SK-N-SH (cell line): ENCODE data around the gene SFXN5. TPM values are rescaled to one million over a fixed set of nuclear protein-coding genes. Genes with fewer than 3 reads are reported as not detected.

Source experiments
- CTCF ChIA-PET: fragments of 300-600, 350-600 bp; formaldehyde crosslinking; extraction: SDS; loops from one replicate; lab custom pipeline; 2021; lab: Yijun Ruan, JAX
- POLR2A ChIA-PET: fragments of 350-600 bp; sonication (Branson Sonifier 250); formaldehyde crosslinking; extraction: SDS; loops from one replicate; lab custom pipeline; 2020; ENCODE audit warnings: antibody characterized with exemption, inconsistent platforms; lab: Yijun Ruan, JAX
- DNase-seq: peaks from one replicate; pipeline ENCODE4 v3.0.0; 2012
- H2AFZ ChIP-seq: fragments of 200-600 bp; sonication (generic); 2 replicates; pipeline ENCODE4 v1.8.1; 2016; ENCODE audit warnings: antibody characterized with exemption, mild to moderate bottlenecking, low read depth
- H3F3A ChIP-seq: fragments of 200-600 bp; sonication (generic); replicated peaks from 2 replicates; pipeline ENCODE3; 2016; ENCODE audit warnings: antibody characterized with exemption, mild to moderate bottlenecking; ENCODE audit not compliant: insufficient read depth
- H3K27ac ChIP-seq, 2 experiments: fragments of 200-500 bp in 1 of 2; fragments of 200-600 bp in 1 of 2; sonication (Bioruptor generic) in 1 of 2; sonication (generic), shearing (Covaris generic) in 1 of 2; 2 replicates each; pipeline versions ENCODE4 v1.5.1 to v1.6.1; 2014 to 2016; ENCODE audit warnings: low read depth in 2 of 2, inconsistent platforms in 1 of 2, low read length in 1 of 2, mild to moderate bottlenecking in 1 of 2, mixed read lengths in 1 of 2
- H3K27me3 ChIP-seq: fragments of 200-600 bp; sonication (generic), shearing (Covaris generic); 2 replicates; pipeline ENCODE4 v1.6.1; 2016; ENCODE audit warnings: mixed run types; ENCODE audit not compliant: insufficient read depth
- H3K36me3 ChIP-seq, 2 experiments: fragments of 200-500 bp in 1 of 2; fragments of 200-600 bp in 1 of 2; sonication (Bioruptor generic) in 1 of 2; sonication (generic) in 1 of 2; replicated peaks in 1 of 2; 2 replicates each; pipeline versions ENCODE3 to v1.5.1; 2014 to 2016; ENCODE audit warnings: low read length in 1 of 2, mild to moderate bottlenecking in 1 of 2; ENCODE audit not compliant: insufficient read depth in 2 of 2, control insufficient read depth in 1 of 2
- H3K4me1 ChIP-seq, 2 experiments: fragments of 200-500 bp in 1 of 2; fragments of 200-600 bp in 1 of 2; sonication (Bioruptor generic) in 1 of 2; sonication (generic), shearing (Covaris generic) in 1 of 2; 2 replicates each; pipeline versions ENCODE4 v1.5.1 to v1.6.1; 2014 to 2016; ENCODE audit warnings: low read depth in 1 of 2, low read length in 1 of 2, mixed run types in 1 of 2; ENCODE audit not compliant: insufficient read depth in 2 of 2, control insufficient read depth in 1 of 2
- H3K4me2 ChIP-seq: fragments of 200-600 bp; sonication (generic), shearing (Covaris generic); 2 replicates; pipeline ENCODE4 v1.6.1; 2017; ENCODE audit warnings: mixed run types
- H3K4me3 ChIP-seq, 2 experiments: fragments of 200-500 bp in 1 of 2; fragments of 200-600 bp in 1 of 2; sonication (Bioruptor generic) in 1 of 2; sonication (generic), shearing (Covaris generic) in 1 of 2; 2 replicates each; pipeline versions ENCODE4 v1.5.1 to v1.8.1; 2014 to 2016; ENCODE audit warnings: low read depth in 2 of 2, inconsistent platforms in 1 of 2, low read length in 1 of 2, mild to moderate bottlenecking in 1 of 2, mixed read lengths in 1 of 2, moderate library complexity in 1 of 2
- H3K79me2 ChIP-seq: fragments of 200-600 bp; sonication (generic); 2 replicates; pipeline ENCODE4 v1.8.1; 2017; ENCODE audit warnings: mild to moderate bottlenecking; ENCODE audit not compliant: insufficient read depth
- H3K9ac ChIP-seq: fragments of 200-600 bp; sonication (generic); 2 replicates; pipeline ENCODE4 v1.6.1; 2017; ENCODE audit warnings: mixed run types
- H3K9me2 ChIP-seq: fragments of 200-600 bp; sonication (generic); 2 replicates; pipeline ENCODE4 v1.6.1; 2017; ENCODE audit warnings: mixed run types
- H3K9me3 ChIP-seq: fragments of 200-600 bp; sonication (generic); 2 replicates; pipeline ENCODE4 v1.6.1; 2017; ENCODE audit warnings: mixed run types, mild to moderate bottlenecking, moderate library complexity
- H4K20me1 ChIP-seq: fragments of 200-600 bp; sonication (generic); 2 replicates; pipeline ENCODE4 v1.6.1; 2017; ENCODE audit warnings: mild to moderate bottlenecking, mixed run types; ENCODE audit not compliant: insufficient read depth
- ELF1 ChIP-seq: IDR thresholded peaks from 2 replicates; pipeline ENCODE4 v1.4.0; 2012
- FOXJ3 ChIP-seq: sonication (generic); formaldehyde crosslinking; IDR thresholded peaks from 2 replicates; pipeline ENCODE4 v1.5.1; 2020; ENCODE audit warnings: mild to moderate bottlenecking, missing genetic modification reagents
- IRF3 ChIP-seq: fragments of 150-350 bp; IDR thresholded peaks from 2 replicates; pipeline ENCODE4 v1.6.1; 2016; ENCODE audit warnings: mild to moderate bottlenecking, low read depth, low read length
- NFIC ChIP-seq: IDR thresholded peaks from 2 replicates; pipeline ENCODE4 v1.4.0; 2012; ENCODE audit warnings: borderline replicate concordance
- POLR2AphosphoS5 ChIP-seq: IDR thresholded peaks from 2 replicates; pipeline ENCODE4 v1.6.1; 2012; ENCODE audit warnings: low read depth, low read length
- RAD21 ChIP-seq: IDR thresholded peaks from 2 replicates; pipeline ENCODE4 v1.6.1; 2012; ENCODE audit warnings: mild to moderate bottlenecking, low read length
- TAF1 ChIP-seq: IDR thresholded peaks from 2 replicates; pipeline ENCODE4 v1.6.1; 2012; ENCODE audit warnings: low read depth, mild to moderate bottlenecking, low read length, moderate library complexity, borderline replicate concordance
- TCF12 ChIP-seq: IDR thresholded peaks from 2 replicates; pipeline ENCODE4 v1.4.0; 2012
- TEAD4 ChIP-seq: IDR thresholded peaks from 2 replicates; pipeline ENCODE4 v1.4.0; 2012; ENCODE audit warnings: mild to moderate bottlenecking, borderline replicate concordance; ENCODE audit not compliant: insufficient read depth
- USF2 ChIP-seq: fragments of 150-350 bp; IDR thresholded peaks from 2 replicates; pipeline ENCODE4 v1.6.1; 2017; ENCODE audit warnings: antibody characterized with exemption, low read length, low read depth, borderline replicate concordance
- YY1 ChIP-seq: IDR thresholded peaks from 2 replicates; pipeline ENCODE4 v1.4.0; 2012; ENCODE audit warnings: low read depth, mild to moderate bottlenecking
- WGBS: methylation state at CpG from one replicate; pipeline ENCODE4 v1.1.6; 2017; ENCODE audit warnings: low lambda C conversion rate; 5-methylcytosine and 5-hydroxymethylcytosine counted together
- polyA plus RNA-seq, 3 experiments: library from polyadenylated mRNA; depleted of rRNA; stranded (reverse); fragments of >200 nt; gene quantifications; 2 replicates each; pipeline ENCODE4 v1.2.3, GENCODE V29; 2012

Gene SFXN5
- polyA plus RNA-seq, 1 of the 3 experiments (the other 2 are of a cell fraction) = 9.9 TPM

GRCh38 chr2:72896446-72896845 is 175.1 kb downstream of the SFXN5 start:
- H3K4me1 ChIP-seq = peaks cover 0 to 12% of the 10 kb centered on the region in 2 experiments; a peak in 1 of 4 replicates
- H3K27ac ChIP-seq = no peak overlapping the region
- H3K36me3 ChIP-seq = peaks cover 0 to 11% of the 10 kb centered on the region in 2 experiments
- DNase-seq = no peak
- no peak overlapping the region for H3K4me3 ChIP-seq
- H3K9me2 ChIP-seq = no peaks in the 10 kb centered on the region
- no peaks in the 10 kb centered on the region for H3F3A ChIP-seq
- no peak overlapping the region for H2AFZ ChIP-seq
- no peaks in the 10 kb centered on the region for H3K79me2 ChIP-seq
- 66% methylated on average over 4 of the region's 4 CpGs for WGBS
- CTCF ChIA-PET = interaction anchor here (1.5 to 10.6 kb wide), 5 partner anchors 10 to 280 kb away, joined by 3 to 173 read pairs (median 61); partner anchors contain the start of genes EMX1 and SPR
- H4K20me1 ChIP-seq = no peaks in the 10 kb centered on the region; the same call in 1 of the 2 replicates
- H3K9ac ChIP-seq = no peak overlapping the region
- no peaks in the 10 kb centered on the region for H3K9me3 ChIP-seq
- TF ChIP-seq TEAD4 (no peak), POLR2AphosphoS5 (no peak), NFIC (no peak), FOXJ3 (CRISPR knock-in tag) (no peak), USF2 (no peak), IRF3 (no peak)
- H3K4me2 ChIP-seq = no peak overlapping the region
- H3K27me3 ChIP-seq = peaks cover 7% of the 10 kb centered on the region
- POLR2A ChIA-PET = no interaction called here

GRCh38 chr2:72895759-72896281 is 175.7 kb downstream of the SFXN5 start:
- no peak overlapping the region for H3K9ac ChIP-seq
- peaks cover 0 to 8% of the 10 kb centered on the region in 2 experiments; a peak in 1 of 4 replicates for H3K4me1 ChIP-seq
- no peak overlapping the region for H2AFZ ChIP-seq
- H3K27ac ChIP-seq = no peak overlapping the region
- POLR2A ChIA-PET = no interaction called here
- no peaks in the 10 kb centered on the region for H3F3A ChIP-seq
- H3K4me2 ChIP-seq = no peak overlapping the region
- WGBS = 85% methylated on average over 15 of the region's 16 CpGs
- H4K20me1 ChIP-seq = no peaks in the 10 kb centered on the region; the same call in 1 of the 2 replicates
- TF ChIP-seq ELF1 = no peak
- TF ChIP-seq IRF3 = no peak
- TF ChIP-seq TCF12 = no peak
- TF ChIP-seq YY1 = no peak
- TF ChIP-seq TAF1 = no peak
- TF ChIP-seq RAD21 = no peak
- TF ChIP-seq, all 33 proteins: peak for 0
- Histone ChIP-seq H3K9me3 (no peaks in the 10 kb centered on the region), H3K4me3 (no peak overlapping the region), H3K9me2 (no peaks in the 10 kb centered on the region), H3K79me2 (no peaks in the 10 kb centered on the region), H3K36me3 (peaks cover 0 to 12% of the 10 kb centered on the region in 2 experiments), H3K27me3 (peaks cover under 1% of the 10 kb centered on the region; the same call in 1 of the 2 replicates)
- no peak for DNase-seq
- CTCF ChIA-PET = interaction anchor here (0.9 to 10.6 kb wide), 15 partner anchors 7 to 281 kb away, joined by 3 to 173 read pairs (median 5); partner anchors contain the start of genes EMX1 and SPR
